GM18858 (cell line): ENCODE measurements around the gene PTPRN2.

Source experiments
- ATAC-seq: cut with Tn5 transposase; IDR thresholded peaks from one replicate; pipeline ENCODE4 v1.9.1; 2021; ENCODE audit not compliant: unreplicated experiment

PTPRN2 gene

GRCh38 chr7:157640144-157640543 is 947.5 kb downstream of the PTPRN2 start:
- no peak for ATAC-seq

GRCh38 chr7:157638563-157638962 is 949.1 kb downstream of the PTPRN2 start:
- ATAC-seq = no peak

GRCh38 chr7:157637216-157637949 is 950.2 kb downstream of the PTPRN2 start:
- no peak for ATAC-seq

- no peak for ATAC-seq
Observed at GRCh38 chr7:157635669-157636068, 952.0 kb downstream of the PTPRN2 start.

GRCh38 chr7:157635148-157635500 is 952.5 kb downstream of the PTPRN2 start:
- no peak for ATAC-seq

- no peak for ATAC-seq
Observed at GRCh38 chr7:157634401-157635147, 953.0 kb downstream of the PTPRN2 start.

- no peak for ATAC-seq
Observed at GRCh38 chr7:157633465-157634185, 954.0 kb downstream of the PTPRN2 start.

GRCh38 chr7:157630301-157630853 is 957.2 kb downstream of the PTPRN2 start:
- ATAC-seq = no peak

GRCh38 chr7:157628456-157628855 is 959.2 kb downstream of the PTPRN2 start:
- ATAC-seq = no peak

GRCh38 chr7:157627646-157628045 is 960.0 kb downstream of the PTPRN2 start:
- ATAC-seq = no peak

- ATAC-seq = no peak
Observed at GRCh38 chr7:157627033-157627432, 960.6 kb downstream of the PTPRN2 start.

- ATAC-seq = no peak
Observed at GRCh38 chr7:157625973-157626742, 961.5 kb downstream of the PTPRN2 start.

GRCh38 chr7:157623556-157623955 is 964.1 kb downstream of the PTPRN2 start:
- ATAC-seq = no peak

GRCh38 chr7:157622408-157623205 is 965.0 kb downstream of the PTPRN2 start:
- no peak for ATAC-seq

GRCh38 chr7:157622000-157622399 is 965.6 kb downstream of the PTPRN2 start:
- no peak for ATAC-seq

GRCh38 chr7:157621131-157621681 is 966.4 kb downstream of the PTPRN2 start:
- ATAC-seq = no peak

- ATAC-seq = no peak
Observed at GRCh38 chr7:157620616-157621015, 967.0 kb downstream of the PTPRN2 start.

GRCh38 chr7:157619753-157620525 is 967.7 kb downstream of the PTPRN2 start:
- ATAC-seq = no peak
